ENCODE measurements around the gene C2orf49.
A peak's percentile ranks its signal among the peaks of the same experiment; 100 is the strongest.

Gene C2orf49

GRCh38 chr2:105337122-105338019 is at the start of gene C2orf49:
Gene C2orf49, plus strand, starts transcription at chr2:105337540. Its CDS starts 48 bp downstream, at chr2:105337588.
- DNase-seq (ENCODE audit: low spot score) = peak; percentile 92

- peak; percentile 46 for DNase-seq (ENCODE audit: low spot score)
Measured at GRCh38 chr2:105287692-105288091, 49.6 kb upstream of the C2orf49 start.

GRCh38 chr2:105288133-105288532 is 49.2 kb upstream of the C2orf49 start:
- no peak for DNase-seq (ENCODE audit: low spot score)

- DNase-seq (ENCODE audit: low spot score) = no peak
Measured at GRCh38 chr2:105290981-105291660, 46.2 kb upstream of the C2orf49 start.

GRCh38 chr2:105291981-105292380 is 45.4 kb upstream of the C2orf49 start:
- DNase-seq (ENCODE audit: low spot score) = no peak

GRCh38 chr2:105294046-105294445 is 43.3 kb upstream of the C2orf49 start:
- DNase-seq (ENCODE audit: low spot score) = no peak

- DNase-seq (ENCODE audit: low spot score) = peak; percentile 38
Measured at GRCh38 chr2:105294844-105295481, 42.4 kb upstream of the C2orf49 start.

- DNase-seq (ENCODE audit: low spot score) = no peak
Measured at GRCh38 chr2:105296017-105296611, 41.2 kb upstream of the C2orf49 start.

GRCh38 chr2:105297216-105297615 is 40.1 kb upstream of the C2orf49 start:
- DNase-seq (ENCODE audit: low spot score) = no peak

- no peak for DNase-seq (ENCODE audit: low spot score)
Measured at GRCh38 chr2:105298017-105298416, 39.3 kb upstream of the C2orf49 start.

- no peak for DNase-seq (ENCODE audit: low spot score)
Measured at GRCh38 chr2:105299290-105299689, 38.0 kb upstream of the C2orf49 start.

GRCh38 chr2:105301646-105302045 is 35.7 kb upstream of the C2orf49 start:
- no peak for DNase-seq (ENCODE audit: low spot score)

- no peak for DNase-seq (ENCODE audit: low spot score)
Measured at GRCh38 chr2:105307146-105307545, 30.2 kb upstream of the C2orf49 start.

GRCh38 chr2:105307550-105307949 is 29.8 kb upstream of the C2orf49 start:
- DNase-seq (ENCODE audit: low spot score) = no peak

- DNase-seq (ENCODE audit: low spot score) = no peak
Measured at GRCh38 chr2:105307962-105308361, 29.4 kb upstream of the C2orf49 start.

- DNase-seq (ENCODE audit: low spot score) = no peak
Measured at GRCh38 chr2:105308382-105309146, 28.8 kb upstream of the C2orf49 start.

- no peak for DNase-seq (ENCODE audit: low spot score)
Measured at GRCh38 chr2:105309147-105309545, 28.2 kb upstream of the C2orf49 start.

- no peak for DNase-seq (ENCODE audit: low spot score)
Measured at GRCh38 chr2:105313877-105314276, 23.5 kb upstream of the C2orf49 start.

GRCh38 chr2:105315314-105315713 is 22.0 kb upstream of the C2orf49 start:
- DNase-seq (ENCODE audit: low spot score) = no peak

- DNase-seq (ENCODE audit: low spot score) = no peak
Measured at GRCh38 chr2:105317937-105318336, 19.4 kb upstream of the C2orf49 start.

GRCh38 chr2:105320651-105321215 is 16.6 kb upstream of the C2orf49 start:
- no peak for DNase-seq (ENCODE audit: low spot score)

All from hematopoietic multipotent progenitor cell treated with erythropoietin and hydrocortisone succinate and interleukin-3 and kit ligand, for 17 days (in vitro differentiated cells).